ENCODE results near the gene PAPPA.
A peak's percentile ranks its signal among the peaks of the same experiment; 100 is the strongest.

The PAPPA gene

GRCh38 chr9:116278326-116278725 lies 124.7 kb downstream of the PAPPA start:
- no peak for DNase-seq

- no peak for DNase-seq
Measured at GRCh38 chr9:116279230-116279629, 125.6 kb downstream of the PAPPA start.

GRCh38 chr9:116280529-116280928 lies 126.9 kb downstream of the PAPPA start:
- DNase-seq = no peak

GRCh38 chr9:116282597-116282996 lies 129.0 kb downstream of the PAPPA start:
- no peak for DNase-seq

GRCh38 chr9:116284518-116284917 lies 130.9 kb downstream of the PAPPA start:
- DNase-seq = no peak

GRCh38 chr9:116285320-116285719 lies 131.7 kb downstream of the PAPPA start:
- no peak for DNase-seq

GRCh38 chr9:116286297-116286696 lies 132.7 kb downstream of the PAPPA start:
- DNase-seq = peak; percentile 82

- no peak for DNase-seq
Measured at GRCh38 chr9:116287721-116288120, 134.1 kb downstream of the PAPPA start.

GRCh38 chr9:116288658-116289057 lies 135.1 kb downstream of the PAPPA start:
- DNase-seq = no peak

GRCh38 chr9:116297346-116297745 lies 143.8 kb downstream of the PAPPA start:
- no peak for DNase-seq

GRCh38 chr9:116298249-116298648 lies 144.7 kb downstream of the PAPPA start:
- no peak for DNase-seq

- DNase-seq = no peak
Measured at GRCh38 chr9:116298878-116299391, 145.3 kb downstream of the PAPPA start.

- DNase-seq = no peak
Measured at GRCh38 chr9:116300360-116300870, 146.8 kb downstream of the PAPPA start.

- no peak for DNase-seq
Measured at GRCh38 chr9:116303270-116303669, 149.7 kb downstream of the PAPPA start.

- no peak for DNase-seq
Measured at GRCh38 chr9:116303886-116304538, 150.4 kb downstream of the PAPPA start.

- DNase-seq = no peak
Measured at GRCh38 chr9:116304761-116305160, 151.2 kb downstream of the PAPPA start.

GRCh38 chr9:116308076-116308475 lies 154.5 kb downstream of the PAPPA start:
- DNase-seq = no peak

- DNase-seq = no peak
Measured at GRCh38 chr9:116309900-116310611, 156.5 kb downstream of the PAPPA start.

GRCh38 chr9:116312221-116312620 lies 158.6 kb downstream of the PAPPA start:
- no peak for DNase-seq

GRCh38 chr9:116313638-116314037 lies 160.0 kb downstream of the PAPPA start:
- no peak for DNase-seq

- no peak for DNase-seq
Measured at GRCh38 chr9:116316246-116316645, 162.7 kb downstream of the PAPPA start.

- DNase-seq = no peak
Measured at GRCh38 chr9:116317503-116317902, 163.9 kb downstream of the PAPPA start.

- DNase-seq = no peak
Measured at GRCh38 chr9:116318468-116319374, 165.1 kb downstream of the PAPPA start.

Data from COR-L47 (cell line).